Loucy (cell line): ENCODE results near the gene ETFB.

Experiments used
- CTCF ChIP-seq: fragments of 200-600 bp; sonication (generic); conservative IDR thresholded peaks from 2 replicates; pipeline ENCODE4 v1.5.1; 2014; ENCODE audit warnings: mild to moderate bottlenecking, antibody characterized with exemption, low read length
- EZH2phosphoT487 ChIP-seq: fragments of 200-600 bp; IDR thresholded peaks from 2 replicates; pipeline ENCODE4 v1.6.1; 2018; ENCODE audit warnings: antibody characterized with exemption, mild to moderate bottlenecking, moderate library complexity, borderline replicate concordance

GRCh38 chr19:51339313-51339686, 26.9 kb downstream of the ETFB start:
- no peak for TF ChIP-seq CTCF
- no peak for TF ChIP-seq EZH2phosphoT487
